ENCODE measurements around the gene GNB3. TPM values are rescaled to one million over a fixed set of nuclear protein-coding genes. Genes with fewer than 3 reads are reported as not detected.
"Not testable (repeated sequence)": the region's sequence is repeated elsewhere in the genome, so short reads cannot be mapped to it uniquely, and the experiment has no call there.

GNB3 gene
- total and polyA plus RNA-seq, 9 of the 15 experiments (the other 6 are each of a cell fraction or from before 2014, with no cell fraction given), result 1.4 to 5.8 (median 2.0) TPM

GRCh38 chr12:6886206-6886999 lies 45.7 kb downstream of the GNB3 start (continued):
- peak; percentile 31; the same call in 1 of the 2 replicates for TF ChIP-seq MGA (IDR thresholded peaks at IDR 0.05)
- not testable (repeated sequence) for TF ChIP-seq ZNF740 (CRISPR knock-in tag; IDR thresholded peaks at IDR 0.05)
- 0 out of 4 replicates have a peak, but pooled peaks of 1 of the 2 experiments have one; percentile 29 for TF ChIP-seq ZNF740 (tag; IDR thresholded peaks at IDR 0.05)
- TF ChIP-seq CTBP1 (IDR thresholded peaks at IDR 0.05; ENCODE audit: borderline replicate concordance), result peak; percentile 53
- TF ChIP-seq DMBX1 (CRISPR knock-in tag; IDR thresholded peaks at IDR 0.05; ENCODE audit: borderline replicate concordance), result peak; percentile 54; the same call in 1 of the 2 replicates
- TF ChIP-seq CBFA2T2 (conservative IDR thresholded peaks at IDR 0.05), result peak; percentile 32; the same call in 1 of the 2 replicates
- peak; percentile 36; the same call in 1 of the 2 replicates for TF ChIP-seq L3MBTL2 (IDR thresholded peaks at IDR 0.05)
- TF ChIP-seq ZNF592 (IDR thresholded peaks at IDR 0.05), result peak; percentile 83
- TF ChIP-seq EP400 (IDR thresholded peaks at IDR 0.05), result peak; percentile 24; the same call in 1 of the 2 replicates
- 0 out of 2 replicates have a peak, but pooled peaks have one; percentile 20 for TF ChIP-seq SMAD4 (CRISPR knock-in tag; conservative IDR thresholded peaks at IDR 0.05)

Measured in K562 (cell line).